ENCODE measurements around the gene DPYSL4. TPM values are rescaled to one million over a fixed set of nuclear protein-coding genes. Genes with fewer than 3 reads are reported as not detected.
A peak's percentile ranks its signal among the peaks of the same experiment; 100 is the strongest.
"Not testable (repeated sequence)": the region's sequence is repeated elsewhere in the genome, so short reads cannot be mapped to it uniquely, and the experiment has no call there.

DPYSL4 gene
- polyA plus RNA-seq, 1 experiment, result 5.3 TPM

DNA sequence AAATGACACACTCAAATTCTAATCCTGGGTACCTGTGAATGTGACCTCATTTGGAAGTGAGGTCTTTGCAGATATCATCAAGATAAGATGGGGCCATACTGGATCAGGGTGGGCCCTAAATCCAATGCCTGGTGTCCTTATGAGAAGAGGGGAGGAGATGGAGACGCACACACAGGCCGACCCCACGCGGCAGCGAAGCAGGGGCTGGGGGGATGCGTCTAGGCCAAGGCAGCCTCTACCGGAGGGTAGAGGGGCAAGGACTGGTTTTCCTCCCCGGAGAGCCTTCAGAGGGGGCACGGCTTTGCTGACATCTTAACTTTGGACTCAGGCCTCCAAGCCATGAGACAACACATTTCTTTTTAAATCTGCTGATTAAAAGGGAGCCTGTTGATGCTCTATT is 33.3 kb downstream of the DPYSL4 start:
- no peak for TF ChIP-seq CTCF (IDR thresholded peaks at IDR 0.05; ENCODE audit: insufficient read depth, low read depth, low read length)
- no peak overlapping the region for H3K4me3 ChIP-seq (ENCODE audit: low read depth, low read length)
- CTCF ChIA-PET, result interaction anchor here (0.6 to 1.7 kb wide), 2 partner anchors 133 to 339 kb away, joined by 3 to 4 read pairs; no protein-coding TSS in a partner anchor
- H3K36me3 ChIP-seq (ENCODE audit: control insufficient read depth, insufficient read depth, low read length), result no peaks in the 10 kb centered on the region
- DNase-seq (ENCODE audit: low read depth), result no peak
- no peaks in the 10 kb centered on the region for H3K27me3 ChIP-seq (ENCODE audit: control insufficient read depth, insufficient read depth, low read length)
- POLR2A ChIA-PET, result no interaction called here

DNA sequence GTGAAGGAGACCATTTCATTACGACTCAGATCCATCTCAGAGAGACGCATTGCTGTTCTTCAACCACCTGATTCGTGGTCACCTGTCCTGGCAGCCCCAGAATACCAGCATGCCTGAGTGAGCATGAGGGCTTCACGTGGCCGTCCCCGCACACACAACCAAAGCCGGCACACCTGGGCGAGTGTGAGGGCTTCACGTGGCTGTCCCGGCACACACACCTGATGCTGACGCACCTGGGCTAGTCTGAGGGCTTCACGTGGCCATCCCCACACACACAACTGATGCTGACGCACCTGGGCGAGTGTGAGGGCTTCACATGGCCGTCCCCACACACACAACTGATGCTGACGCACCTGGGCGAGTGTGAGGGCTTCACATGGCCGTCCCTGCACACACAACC is 34.2 kb downstream of the DPYSL4 start:
- H3K4me3 ChIP-seq (ENCODE audit: low read depth, low read length); POLR2A ChIA-PET; H3K36me3 ChIP-seq (ENCODE audit: control insufficient read depth, insufficient read depth, low read length); H3K27me3 ChIP-seq (ENCODE audit: control insufficient read depth, insufficient read depth, low read length); DNase-seq (ENCODE audit: low read depth); CTCF ChIA-PET: not testable (repeated sequence)

GRCh38 chr10:132222726-132223125 is 36.0 kb downstream of the DPYSL4 start:
- H3K27me3 ChIP-seq (ENCODE audit: control insufficient read depth, insufficient read depth, low read length), result no peaks in the 10 kb centered on the region
- ChIA-PET CTCF (interaction anchor here (0.6 to 2.5 kb wide), 11 partner anchors 9 to 230 kb away, joined by 3 to 20 read pairs (median 4); no protein-coding TSS in a partner anchor), POLR2A (no interaction called here)
- no peak overlapping the region for H3K4me3 ChIP-seq (ENCODE audit: low read depth, low read length)
- H3K36me3 ChIP-seq (ENCODE audit: control insufficient read depth, insufficient read depth, low read length), result no peaks in the 10 kb centered on the region
- no peak for DNase-seq (ENCODE audit: low read depth)
- TF ChIP-seq CTCF (IDR thresholded peaks at IDR 0.05; ENCODE audit: insufficient read depth, low read depth, low read length), result no peak

DNA sequence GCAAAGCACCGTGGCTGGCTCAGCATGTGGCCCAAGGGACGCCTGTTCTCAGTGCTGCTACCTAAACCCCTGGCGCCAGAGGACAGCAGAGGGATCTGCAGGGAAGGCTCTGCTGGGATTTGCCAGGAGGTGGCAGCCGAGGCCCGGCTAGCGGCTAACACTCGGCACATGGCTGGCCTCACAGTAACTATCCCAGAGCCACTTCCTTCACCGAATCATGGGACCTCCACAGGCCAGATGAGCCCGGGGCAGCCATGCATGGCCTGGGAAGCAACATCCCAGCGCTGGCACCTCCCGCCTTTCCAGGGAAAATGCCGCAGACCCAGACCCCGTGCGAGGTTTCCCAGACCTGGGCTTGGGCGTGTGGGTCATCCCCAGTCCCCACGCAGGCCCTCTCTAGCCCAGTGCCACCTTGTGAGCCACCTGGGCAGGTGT is 36.4 kb downstream of the DPYSL4 start:
- no peaks in the 10 kb centered on the region for H3K36me3 ChIP-seq (ENCODE audit: control insufficient read depth, insufficient read depth, low read length)
- H3K27me3 ChIP-seq (ENCODE audit: control insufficient read depth, insufficient read depth, low read length), result no peaks in the 10 kb centered on the region
- peak; percentile 100 for TF ChIP-seq CTCF (IDR thresholded peaks at IDR 0.05; ENCODE audit: insufficient read depth, low read depth, low read length)
- no peak overlapping the region for H3K4me3 ChIP-seq (ENCODE audit: low read depth, low read length)
- POLR2A ChIA-PET, result no interaction called here
- CTCF ChIA-PET, result interaction anchor here (0.8 to 2.5 kb wide), 10 partner anchors 9 to 229 kb away, joined by 3 to 20 read pairs (median 6); no protein-coding TSS in a partner anchor
- DNase-seq (ENCODE audit: low read depth), result peak; percentile 11

DNA sequence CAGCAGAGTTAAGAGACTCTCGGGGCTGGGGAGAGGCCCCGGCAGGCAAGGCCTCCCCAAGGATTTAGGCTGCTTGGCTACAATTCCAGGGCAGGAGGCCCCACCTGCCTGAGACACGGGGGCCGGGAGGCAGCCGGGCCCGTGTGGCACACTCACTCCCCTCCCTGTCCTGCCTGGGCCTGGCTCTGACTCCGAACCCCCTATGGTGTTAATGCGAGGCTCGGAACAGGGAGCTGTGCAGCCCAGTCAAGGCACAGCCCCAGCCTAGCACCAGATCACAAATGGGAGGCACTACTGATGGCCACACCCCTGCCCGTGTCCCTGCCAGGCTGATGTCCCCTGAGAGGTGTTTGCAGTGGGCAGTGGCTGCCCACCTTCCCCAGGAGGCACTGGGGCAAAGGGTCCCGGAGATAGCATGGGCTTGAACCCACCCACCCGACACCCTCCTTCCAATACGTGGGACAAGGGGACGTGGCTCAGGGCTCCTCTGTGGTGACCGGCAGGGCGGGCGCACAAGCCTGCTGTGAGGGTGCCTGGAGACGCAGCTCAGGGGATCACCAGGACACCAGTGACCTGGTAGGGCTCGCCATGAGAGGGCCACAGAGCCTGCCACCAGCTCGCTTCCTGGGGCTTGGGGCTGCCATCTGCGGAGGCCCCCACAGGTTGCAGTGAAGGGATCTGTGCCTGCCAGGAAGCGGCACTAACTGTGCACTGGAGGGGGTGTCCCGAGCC is 37.0 kb downstream of the DPYSL4 start:
- Histone ChIP-seq H3K27me3 (ENCODE audit: control insufficient read depth, insufficient read depth, low read length) (no peaks in the 10 kb centered on the region), H3K4me3 (ENCODE audit: low read depth, low read length) (no peak overlapping the region), H3K36me3 (ENCODE audit: control insufficient read depth, insufficient read depth, low read length) (no peaks in the 10 kb centered on the region)
- no peak for DNase-seq (ENCODE audit: low read depth)
- ChIA-PET POLR2A (no interaction called here), CTCF (interaction anchor here (0.5 to 3.4 kb wide), 13 partner anchors 9 to 896 kb away, joined by 3 to 23 read pairs (median 4); no protein-coding TSS in a partner anchor)
- TF ChIP-seq CTCF (IDR thresholded peaks at IDR 0.05; ENCODE audit: insufficient read depth, low read depth, low read length), result no peak
